Renal cortex interstitium (tissue), 11 donors: ENCODE measurements around the gene OSBPL10. TPM values are rescaled to one million over a fixed set of nuclear protein-coding genes. Genes with fewer than 3 reads are reported as not detected.
"Not testable (repeated sequence)": the region's sequence is repeated elsewhere in the genome, so short reads cannot be mapped to it uniquely, and the experiment has no call there.

Experiments
- DNase-seq, 11 donors: peaks; one replicate each; pipeline ENCODE4 v3.0.0-alpha.2; 2013; ENCODE audit warnings: low read depth in 9 of 11, low spot score in 4 of 11; ENCODE audit errors: extremely low read depth in 1 of 11
- polyA plus RNA-seq, 3 donors: library from polyadenylated mRNA; unstranded; fragments of 120-200 nt; gene quantifications; one replicate each; pipeline ENCODE4 v1.2.1, GENCODE V29; 2013; ENCODE audit not compliant: insufficient read length in 3 of 3

Gene OSBPL10
- polyA plus RNA-seq, 3 donors, result 19.9 to 24.8 (median 22.0) TPM

DNA sequence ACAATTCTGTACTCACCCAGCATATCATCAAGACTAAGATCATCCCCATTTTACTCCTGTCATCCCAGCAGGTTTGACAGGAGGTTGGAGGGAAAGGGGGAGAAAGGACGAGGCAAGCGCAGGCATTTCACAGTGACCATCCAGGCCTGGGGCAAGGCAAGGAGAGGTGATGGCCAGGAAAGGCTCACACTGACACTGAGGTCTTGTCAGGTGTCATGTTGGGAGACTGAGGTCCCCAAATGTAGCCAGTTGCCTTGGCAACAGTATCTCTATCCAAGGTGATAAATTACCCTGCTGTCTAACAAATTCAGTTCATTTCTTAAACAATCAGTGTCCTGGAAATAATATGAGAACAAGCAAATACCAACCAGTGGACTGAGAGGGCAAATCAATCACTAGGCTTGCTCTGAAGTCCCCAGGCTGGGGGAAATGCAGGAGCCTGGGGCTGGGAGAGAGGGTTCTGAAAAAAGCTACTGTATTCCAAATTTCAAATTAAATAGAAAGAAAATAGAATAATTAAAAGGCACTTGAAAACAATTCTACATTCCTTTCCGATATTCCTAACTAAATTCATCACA lies 172.8 kb downstream of the OSBPL10 start:
- DNase-seq, result no peak

GRCh38 chr3:31804251-31805051 lies 176.6 kb downstream of the OSBPL10 start:
- DNase-seq, result no peak

DNA sequence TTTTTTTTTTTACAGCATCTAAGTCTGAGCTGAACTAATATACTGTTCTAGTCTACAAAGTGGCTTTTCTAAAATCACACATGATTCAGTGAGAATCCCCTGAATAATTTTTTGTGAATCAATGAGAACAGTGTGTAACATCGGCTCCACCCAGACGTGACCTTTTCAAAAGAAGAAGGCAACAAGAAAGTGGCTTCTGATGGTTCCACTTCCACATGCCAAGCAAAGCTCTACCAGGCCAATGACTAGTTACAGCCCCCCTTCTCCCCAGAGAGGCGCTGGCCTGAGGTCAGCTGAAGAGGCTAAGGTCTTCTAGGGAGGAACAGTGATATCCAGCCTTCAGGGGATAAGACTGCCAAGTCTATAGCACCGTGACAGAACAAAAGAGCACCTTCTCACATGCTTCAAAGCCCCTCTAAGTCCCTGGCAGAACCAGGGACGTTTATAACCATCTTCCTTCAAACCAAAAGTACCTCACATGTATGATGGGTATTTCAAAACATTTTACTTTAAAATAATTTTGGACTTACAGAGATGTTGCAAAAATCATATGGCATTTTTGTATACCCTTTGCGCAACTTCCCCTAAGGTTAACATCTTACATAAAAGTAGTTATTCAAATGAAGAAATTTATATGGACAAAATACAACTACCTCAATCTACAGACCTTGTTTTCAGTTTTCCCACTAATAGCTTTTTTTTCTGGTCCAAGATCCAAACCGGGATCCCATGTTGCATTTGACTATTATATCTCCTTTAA lies 177.9 kb downstream of the OSBPL10 start:
- DNase-seq, result no peak

DNA sequence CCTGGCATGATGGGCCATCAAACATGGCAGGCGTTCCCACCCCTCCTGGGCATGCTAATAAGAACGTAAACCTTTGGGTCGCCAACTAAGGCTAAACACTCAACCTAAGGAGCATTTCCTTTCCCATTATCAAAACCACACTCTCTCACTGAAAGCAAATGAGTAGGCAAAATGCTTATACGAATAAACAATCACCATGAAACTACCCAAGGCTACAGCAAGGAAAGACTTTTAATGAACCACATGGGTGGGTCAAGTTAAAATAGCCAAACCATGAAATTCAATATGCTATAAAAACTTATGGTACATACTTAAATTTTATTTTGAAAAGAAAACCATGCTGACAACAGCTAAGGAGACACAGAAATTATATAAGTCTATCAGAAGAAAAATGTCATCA lies 180.6 kb downstream of the OSBPL10 start:
- no peak for DNase-seq

DNA sequence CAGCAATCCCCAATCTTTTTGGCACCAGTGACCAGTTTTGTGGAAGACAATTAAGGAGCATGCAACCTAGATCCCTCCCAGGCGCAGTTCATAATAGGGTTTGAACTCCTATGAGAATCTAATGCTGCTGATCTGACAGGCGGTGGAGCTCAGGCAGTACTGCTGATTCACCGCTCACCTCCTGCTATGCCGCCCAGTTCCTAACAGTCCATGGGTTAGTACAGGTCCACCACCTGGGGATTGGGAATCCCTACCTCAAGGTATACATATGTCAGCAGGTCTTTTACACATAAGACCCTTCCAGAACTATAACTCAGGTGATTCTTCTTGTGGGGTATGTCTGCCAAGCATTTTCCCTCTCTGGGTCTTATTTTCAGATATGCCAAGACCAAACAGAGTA lies 182.2 kb downstream of the OSBPL10 start:
- no peak for DNase-seq

- DNase-seq, result no peak
Observed at GRCh38 chr3:31793821-31794220, 187.2 kb downstream of the OSBPL10 start.

- no peak for DNase-seq
Observed at GRCh38 chr3:31791090-31791430, 190.0 kb downstream of the OSBPL10 start.

GRCh38 chr3:31790193-31791089 lies 190.6 kb downstream of the OSBPL10 start:
- no peak for DNase-seq

- no peak for DNase-seq
Observed at GRCh38 chr3:31789429-31789828, 191.6 kb downstream of the OSBPL10 start.

DNA sequence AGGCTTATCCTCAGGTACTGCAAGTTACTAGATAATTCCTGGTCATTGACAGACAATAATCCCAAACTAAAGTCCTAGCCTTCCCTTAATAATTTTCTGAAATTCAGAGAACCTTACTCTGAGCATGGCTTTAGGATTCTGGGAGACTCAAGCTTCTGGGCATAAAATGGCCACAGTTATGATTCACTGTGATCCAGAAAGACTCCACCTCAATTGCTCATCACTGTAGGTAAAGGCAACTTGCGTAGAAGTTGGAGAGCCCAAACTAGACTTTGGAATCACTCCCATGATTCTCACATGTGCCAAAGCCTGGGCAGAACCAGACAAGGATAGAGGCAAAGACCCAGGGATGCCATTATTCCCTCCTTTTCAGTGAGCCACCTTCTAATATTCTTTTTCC lies 195.3 kb downstream of the OSBPL10 start:
- no peak for DNase-seq

- no peak for DNase-seq
Observed at GRCh38 chr3:31785286-31785685, 195.8 kb downstream of the OSBPL10 start.

DNA sequence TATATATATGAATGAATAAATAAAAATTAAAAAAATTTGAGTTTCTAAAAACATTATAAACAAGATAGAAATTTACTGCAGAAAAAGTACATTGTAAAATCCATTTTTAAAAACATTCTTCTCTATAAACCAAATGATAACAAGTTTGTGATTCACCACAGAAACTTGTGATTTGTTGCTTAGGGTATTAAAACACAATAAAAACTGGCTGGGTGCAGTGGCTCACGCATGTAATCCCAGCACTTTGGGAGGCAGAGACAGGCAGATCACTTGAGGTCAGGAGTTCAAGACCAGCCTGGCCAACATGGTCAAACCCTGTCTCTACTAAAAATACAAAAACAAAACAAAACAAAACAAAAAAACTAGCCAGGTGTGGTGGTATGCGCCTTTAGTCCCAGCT lies 197.2 kb downstream of the OSBPL10 start:
- not testable (repeated sequence) for DNase-seq

DNA sequence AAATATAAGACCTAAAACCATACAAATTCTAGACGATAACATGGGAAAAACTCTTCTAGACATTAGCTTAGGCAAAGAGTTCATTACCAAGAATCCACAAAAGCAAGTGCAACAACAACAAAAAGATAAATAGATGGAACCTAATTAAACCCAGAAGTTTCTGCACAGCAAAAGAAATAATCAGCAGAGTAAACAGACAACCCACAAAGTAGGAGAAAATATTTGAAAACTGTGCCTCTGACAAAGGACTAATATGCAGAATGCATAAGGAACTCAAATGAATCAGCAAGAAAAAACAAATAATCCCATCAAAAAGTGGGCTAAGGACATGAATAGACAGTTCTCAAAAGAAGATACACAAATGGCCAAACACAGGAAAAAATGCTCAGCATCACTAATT lies 198.8 kb downstream of the OSBPL10 start:
- DNase-seq, result not testable (repeated sequence)

DNA sequence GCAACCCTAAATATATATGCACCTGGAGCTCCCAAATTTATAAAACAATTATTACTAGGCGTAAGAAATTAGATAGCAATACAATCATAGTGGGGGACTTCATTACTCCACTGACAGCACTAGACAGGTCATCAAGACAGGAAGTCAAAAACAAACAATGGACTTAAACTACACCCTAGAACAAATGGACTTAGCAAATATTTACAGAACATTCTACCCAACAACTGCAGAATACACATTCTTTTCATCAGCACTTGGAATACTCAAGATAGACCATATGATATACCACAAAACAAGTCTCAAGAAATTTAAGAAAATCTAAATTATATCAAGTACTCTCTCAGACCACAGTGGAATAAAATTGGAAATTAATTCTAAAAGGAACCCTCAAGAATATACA lies 201.5 kb downstream of the OSBPL10 start:
- no peak for DNase-seq

GRCh38 chr3:31777887-31778286 lies 203.2 kb downstream of the OSBPL10 start:
- DNase-seq, result no peak

GRCh38 chr3:31777092-31777491 lies 204.0 kb downstream of the OSBPL10 start:
- DNase-seq, result no peak

GRCh38 chr3:31776016-31776415 lies 205.0 kb downstream of the OSBPL10 start:
- DNase-seq, result no peak

GRCh38 chr3:31775383-31775782 lies 205.7 kb downstream of the OSBPL10 start:
- no peak for DNase-seq

DNA sequence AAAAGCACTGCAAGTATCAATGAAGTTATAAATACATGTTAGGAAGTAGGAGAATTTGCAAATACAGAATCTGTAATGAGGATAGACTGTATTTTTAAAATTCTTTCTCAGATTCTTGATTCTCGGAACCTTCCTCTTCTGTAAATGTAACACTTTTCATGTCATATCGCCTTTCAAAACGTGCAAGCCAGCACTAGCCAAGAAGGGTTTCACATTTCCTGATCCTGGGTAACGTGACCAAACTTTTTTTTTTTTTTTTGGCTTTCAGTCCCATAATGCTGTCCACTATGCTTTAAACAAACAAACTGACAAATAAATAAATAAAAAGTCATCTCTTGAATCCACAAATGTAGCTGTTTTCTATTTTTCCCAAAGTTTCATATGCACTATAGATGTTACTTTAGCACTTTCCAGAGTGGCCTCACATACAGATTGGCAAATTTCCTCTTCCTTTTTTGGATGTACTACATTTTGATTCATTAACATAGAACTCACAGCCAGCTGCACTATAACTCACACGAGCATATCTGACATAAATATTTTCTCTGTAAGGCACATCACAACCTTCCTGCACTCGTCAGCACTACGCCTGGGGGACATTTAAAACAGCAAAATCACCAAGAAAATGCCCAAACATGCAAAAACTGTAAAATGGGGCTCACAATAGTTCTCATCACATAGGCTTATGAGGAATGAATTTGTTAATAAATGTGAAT lies 208.1 kb downstream of the OSBPL10 start:
- no peak for DNase-seq
